NB4 (cell line): ENCODE measurements around the gene CDH12.

Experiments used
- MYC ChIP-seq: IDR thresholded peaks from 2 replicates; pipeline ENCODE4 v1.6.1; 2011; ENCODE audit warnings: low read depth, low read length
- POLR2A ChIP-seq: IDR thresholded peaks from 2 replicates; pipeline ENCODE4 v1.6.1; 2011; ENCODE audit warnings: mild to moderate bottlenecking; ENCODE audit not compliant: insufficient read length; ENCODE audit errors: extremely low read depth
- TF ChIP-seq, protein P1 (sequence below): IDR thresholded peaks from one replicate; pipeline ENCODE4 v1.5.1; 2012; ENCODE audit warnings: low read depth, low read length
- TF ChIP-seq, protein P2 (sequence below): IDR thresholded peaks from 2 replicates; pipeline ENCODE4 v1.6.1; 2011; ENCODE audit warnings: low read depth, low read length

DNA sequence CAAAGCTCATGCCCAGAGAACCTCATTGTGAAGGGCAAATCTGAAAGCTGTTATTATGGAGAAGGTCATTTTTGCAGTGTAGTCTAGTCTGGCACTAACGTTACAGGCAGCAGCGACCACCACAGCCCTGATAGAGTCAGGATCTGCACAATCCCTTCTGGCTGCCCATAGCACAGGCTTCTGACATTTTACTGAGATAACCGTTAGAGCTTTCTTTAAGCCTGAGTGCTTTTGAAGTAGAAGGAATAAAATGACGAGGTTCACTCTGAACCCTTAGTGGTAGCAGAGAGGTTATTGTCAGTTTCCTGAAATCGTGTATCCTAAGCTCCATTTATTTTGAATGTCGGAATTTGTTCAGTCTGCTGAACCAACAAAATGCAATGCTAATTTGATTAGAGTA is 505.1 kb downstream of the CDH12 start:
- TF ChIP-seq, protein P1, sequence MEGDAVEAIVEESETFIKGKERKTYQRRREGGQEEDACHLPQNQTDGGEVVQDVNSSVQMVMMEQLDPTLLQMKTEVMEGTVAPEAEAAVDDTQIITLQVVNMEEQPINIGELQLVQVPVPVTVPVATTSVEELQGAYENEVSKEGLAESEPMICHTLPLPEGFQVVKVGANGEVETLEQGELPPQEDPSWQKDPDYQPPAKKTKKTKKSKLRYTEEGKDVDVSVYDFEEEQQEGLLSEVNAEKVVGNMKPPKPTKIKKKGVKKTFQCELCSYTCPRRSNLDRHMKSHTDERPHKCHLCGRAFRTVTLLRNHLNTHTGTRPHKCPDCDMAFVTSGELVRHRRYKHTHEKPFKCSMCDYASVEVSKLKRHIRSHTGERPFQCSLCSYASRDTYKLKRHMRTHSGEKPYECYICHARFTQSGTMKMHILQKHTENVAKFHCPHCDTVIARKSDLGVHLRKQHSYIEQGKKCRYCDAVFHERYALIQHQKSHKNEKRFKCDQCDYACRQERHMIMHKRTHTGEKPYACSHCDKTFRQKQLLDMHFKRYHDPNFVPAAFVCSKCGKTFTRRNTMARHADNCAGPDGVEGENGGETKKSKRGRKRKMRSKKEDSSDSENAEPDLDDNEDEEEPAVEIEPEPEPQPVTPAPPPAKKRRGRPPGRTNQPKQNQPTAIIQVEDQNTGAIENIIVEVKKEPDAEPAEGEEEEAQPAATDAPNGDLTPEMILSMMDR: no peak
- no peak for TF ChIP-seq POLR2A
- TF ChIP-seq, protein P2, sequence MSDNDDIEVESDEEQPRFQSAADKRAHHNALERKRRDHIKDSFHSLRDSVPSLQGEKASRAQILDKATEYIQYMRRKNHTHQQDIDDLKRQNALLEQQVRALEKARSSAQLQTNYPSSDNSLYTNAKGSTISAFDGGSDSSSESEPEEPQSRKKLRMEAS: no peak
- TF ChIP-seq MYC: no peak
